Parathyroid adenoma (tissue), 2 donors: ENCODE results near the gene GGA1.

Source experiments
- H2AFZ ChIP-seq: fragments of 300-600 bp; sonication (generic); one replicate; pipeline ENCODE4 v1.7.0; 2017; ENCODE audit warnings: antibody characterized with exemption, mild to moderate bottlenecking
- H3K27ac ChIP-seq: fragments of 300-600 bp; sonication (generic); one replicate; pipeline ENCODE4 v1.7.0; 2017
- H3K27me3 ChIP-seq: fragments of 300-600 bp; sonication (generic); one replicate; pipeline ENCODE4 v1.7.0; 2017; ENCODE audit warnings: low read length; ENCODE audit not compliant: control insufficient read depth, insufficient read depth
- H3K36me3 ChIP-seq: fragments of 300-600 bp; sonication (generic); one replicate; pipeline ENCODE4 v1.7.0; 2017; ENCODE audit warnings: low read length; ENCODE audit not compliant: control insufficient read depth, insufficient read depth
- H3K4me1 ChIP-seq: fragments of 300-600 bp; sonication (generic); one replicate; pipeline ENCODE4 v1.7.0; 2017; ENCODE audit warnings: control low read depth
- H3K4me2 ChIP-seq: fragments of 300-600 bp; sonication (generic); one replicate; pipeline ENCODE4 v1.7.0; 2017; ENCODE audit warnings: low read length
- H3K4me3 ChIP-seq: fragments of 300-600 bp; sonication (generic); one replicate; pipeline ENCODE4 v1.7.0; 2017; ENCODE audit warnings: low read depth, low read length
- H3K79me2 ChIP-seq: fragments of 300-600 bp; sonication (generic); one replicate; pipeline ENCODE4 v1.7.0; 2017; ENCODE audit warnings: control low read depth
- H3K9ac ChIP-seq: fragments of 300-600 bp; sonication (generic); one replicate; pipeline ENCODE4 v1.7.0; 2017; ENCODE audit warnings: mild to moderate bottlenecking
- H3K9me3 ChIP-seq: fragments of 300-600 bp; sonication (generic); one replicate; pipeline ENCODE4 v1.7.0; 2017; ENCODE audit warnings: low read length; ENCODE audit not compliant: control insufficient read depth
- TF ChIP-seq, protein P1 (sequence below): fragments of 300-600 bp; sonication (generic); IDR thresholded peaks from one replicate; pipeline ENCODE4 v1.7.0; 2017; ENCODE audit warnings: antibody characterized with exemption, mild to moderate bottlenecking
- donor health status: primary hyperparathyroidism.

Gene GGA1

DNA sequence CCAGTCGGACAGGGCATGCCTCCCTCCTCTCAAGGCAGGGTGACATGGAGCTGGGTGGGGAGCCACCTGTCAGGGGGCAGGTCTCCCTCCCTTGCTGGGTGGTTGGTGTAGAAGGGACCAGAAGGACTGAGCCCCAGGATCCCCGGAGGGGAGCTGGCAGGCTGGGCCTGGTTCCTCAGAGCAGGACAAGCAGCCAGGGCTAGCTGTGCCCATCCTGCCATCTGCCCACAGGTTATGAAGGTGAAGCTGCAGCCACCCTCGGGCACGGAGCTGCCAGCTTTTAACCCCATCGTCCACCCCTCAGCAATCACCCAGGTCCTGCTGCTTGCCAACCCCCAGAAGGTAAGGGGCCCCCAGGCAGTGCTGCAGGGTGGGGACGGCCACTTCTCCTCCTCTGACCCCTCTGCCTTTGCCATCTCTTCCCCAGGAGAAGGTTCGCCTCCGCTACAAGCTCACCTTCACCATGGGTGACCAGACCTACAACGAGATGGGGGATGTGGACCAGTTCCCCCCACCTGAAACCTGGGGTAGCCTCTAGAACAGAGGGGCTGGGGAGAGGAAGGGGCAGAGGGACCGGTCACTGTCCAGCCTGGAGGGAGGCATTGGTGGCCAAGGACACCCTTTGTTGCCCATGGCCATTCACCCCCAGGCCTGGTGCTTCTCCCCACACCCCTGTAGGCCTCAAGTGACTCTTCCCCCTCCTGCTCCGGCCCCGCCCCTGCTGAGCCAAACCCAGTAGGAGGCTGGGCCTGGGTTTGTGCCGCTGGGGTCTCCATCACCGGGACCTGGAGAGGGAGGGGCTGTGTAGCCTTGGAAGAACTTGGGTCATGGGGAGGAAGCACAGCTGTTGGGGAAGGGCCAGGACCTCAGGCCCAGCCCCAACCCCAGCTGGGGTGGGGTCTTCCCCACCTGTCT is 23.8 kb downstream of the GGA1 start:
- peaks cover 44% of the 10 kb centered on the region for H3K4me1 ChIP-seq
- H3K4me2 ChIP-seq: no peak overlapping the region
- no peak overlapping the region for H3K9ac ChIP-seq
- H2AFZ ChIP-seq: no peak overlapping the region
- TF ChIP-seq, protein P1, sequence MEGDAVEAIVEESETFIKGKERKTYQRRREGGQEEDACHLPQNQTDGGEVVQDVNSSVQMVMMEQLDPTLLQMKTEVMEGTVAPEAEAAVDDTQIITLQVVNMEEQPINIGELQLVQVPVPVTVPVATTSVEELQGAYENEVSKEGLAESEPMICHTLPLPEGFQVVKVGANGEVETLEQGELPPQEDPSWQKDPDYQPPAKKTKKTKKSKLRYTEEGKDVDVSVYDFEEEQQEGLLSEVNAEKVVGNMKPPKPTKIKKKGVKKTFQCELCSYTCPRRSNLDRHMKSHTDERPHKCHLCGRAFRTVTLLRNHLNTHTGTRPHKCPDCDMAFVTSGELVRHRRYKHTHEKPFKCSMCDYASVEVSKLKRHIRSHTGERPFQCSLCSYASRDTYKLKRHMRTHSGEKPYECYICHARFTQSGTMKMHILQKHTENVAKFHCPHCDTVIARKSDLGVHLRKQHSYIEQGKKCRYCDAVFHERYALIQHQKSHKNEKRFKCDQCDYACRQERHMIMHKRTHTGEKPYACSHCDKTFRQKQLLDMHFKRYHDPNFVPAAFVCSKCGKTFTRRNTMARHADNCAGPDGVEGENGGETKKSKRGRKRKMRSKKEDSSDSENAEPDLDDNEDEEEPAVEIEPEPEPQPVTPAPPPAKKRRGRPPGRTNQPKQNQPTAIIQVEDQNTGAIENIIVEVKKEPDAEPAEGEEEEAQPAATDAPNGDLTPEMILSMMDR: no peak
- H3K4me3 ChIP-seq: no peak overlapping the region
- H3K36me3 ChIP-seq: no peaks in the 10 kb centered on the region
- H3K27me3 ChIP-seq: no peaks in the 10 kb centered on the region
- no peaks in the 10 kb centered on the region for H3K79me2 ChIP-seq
- peak overlapping the region; percentile 95 for H3K27ac ChIP-seq
- no peaks in the 10 kb centered on the region for H3K9me3 ChIP-seq

DNA sequence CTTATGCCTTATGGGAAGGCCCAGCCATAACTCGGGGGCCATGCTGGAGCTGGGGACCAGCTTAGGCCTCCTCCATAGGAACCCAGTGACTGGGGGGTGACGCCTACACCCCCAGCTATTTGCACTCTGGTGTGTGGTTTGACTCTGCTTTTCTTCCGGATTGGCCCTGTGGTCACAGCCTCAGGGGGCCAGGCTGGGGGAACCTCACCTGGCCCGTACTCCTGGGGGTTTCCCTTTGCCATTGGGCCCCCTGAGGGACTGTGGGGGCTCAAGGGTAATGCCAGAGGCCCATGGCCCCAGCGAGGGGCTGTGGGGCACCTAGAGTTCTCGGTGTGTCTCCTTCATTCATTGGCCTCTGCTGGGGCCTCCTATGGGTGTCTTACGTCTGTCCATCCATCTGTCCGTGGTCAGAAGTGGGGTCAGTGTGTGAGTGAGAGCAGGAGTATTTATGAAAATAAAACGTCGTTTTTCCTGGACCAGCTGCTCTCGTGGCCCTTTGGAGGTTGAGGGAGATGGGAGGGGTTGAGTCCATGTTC is 24.5 kb downstream of the GGA1 start:
- H3K4me1 ChIP-seq: peaks cover 44% of the 10 kb centered on the region
- no peaks in the 10 kb centered on the region for H3K36me3 ChIP-seq
- no peak overlapping the region for H3K9ac ChIP-seq
- peak overlapping the region; percentile 57 for H2AFZ ChIP-seq
- H3K4me3 ChIP-seq: peak overlapping the region; percentile 2
- no peaks in the 10 kb centered on the region for H3K79me2 ChIP-seq
- H3K27me3 ChIP-seq: no peaks in the 10 kb centered on the region
- peak overlapping the region; percentile 95 for H3K27ac ChIP-seq
- peak overlapping the region; percentile 78 for H3K4me2 ChIP-seq
- TF ChIP-seq, protein P1: no peak
- H3K9me3 ChIP-seq: no peaks in the 10 kb centered on the region

DNA sequence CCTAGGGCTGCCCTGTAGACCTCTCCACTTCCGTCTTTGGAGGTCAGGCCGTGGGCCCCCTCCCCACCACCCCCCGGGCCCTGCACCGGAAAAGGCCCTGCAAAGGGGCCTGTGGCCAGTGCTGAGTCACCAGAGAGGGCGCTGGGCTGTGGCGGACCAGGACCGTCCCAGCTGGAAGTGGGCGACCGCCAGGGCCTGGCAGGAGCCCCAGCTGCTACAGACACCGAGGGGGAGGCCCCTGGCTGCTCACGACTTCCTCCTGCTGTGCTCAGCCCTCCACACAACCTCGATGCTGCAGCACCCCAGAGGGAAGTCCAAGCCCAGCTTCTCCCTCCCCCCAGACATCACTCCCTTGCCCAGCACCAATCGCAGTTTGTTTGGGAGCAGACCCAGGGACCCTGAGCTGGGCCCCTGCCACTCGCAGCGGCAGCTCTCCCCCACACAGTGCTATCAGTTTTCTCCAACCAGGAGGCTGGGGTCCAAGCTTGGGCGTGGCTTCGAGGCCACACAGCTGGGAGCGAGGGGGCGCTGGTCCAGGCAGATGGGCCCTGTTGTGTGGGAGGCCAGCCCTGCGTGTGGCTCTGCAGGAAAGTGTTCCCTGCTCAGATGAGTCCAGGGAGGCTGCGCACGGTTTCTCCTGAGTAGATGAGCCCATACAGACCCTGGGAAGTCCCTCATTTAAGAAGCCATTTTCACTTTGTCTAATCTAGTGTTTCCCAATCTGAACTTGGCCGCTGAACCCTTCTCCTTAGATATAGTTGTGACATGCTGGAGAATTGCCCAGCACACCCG is 25.2 kb downstream of the GGA1 start:
- no peaks in the 10 kb centered on the region for H3K36me3 ChIP-seq
- no peaks in the 10 kb centered on the region for H3K79me2 ChIP-seq
- H3K4me3 ChIP-seq: peak overlapping the region; percentile 45
- no peaks in the 10 kb centered on the region for H3K9me3 ChIP-seq
- H3K4me1 ChIP-seq: peaks cover 47% of the 10 kb centered on the region
- peak overlapping the region; percentile 95 for H3K27ac ChIP-seq
- H3K27me3 ChIP-seq: no peaks in the 10 kb centered on the region
- peak overlapping the region; percentile 78 for H3K4me2 ChIP-seq
- TF ChIP-seq, protein P1: peak; percentile 27
- no peak overlapping the region for H3K9ac ChIP-seq
- peak overlapping the region; percentile 57 for H2AFZ ChIP-seq

DNA sequence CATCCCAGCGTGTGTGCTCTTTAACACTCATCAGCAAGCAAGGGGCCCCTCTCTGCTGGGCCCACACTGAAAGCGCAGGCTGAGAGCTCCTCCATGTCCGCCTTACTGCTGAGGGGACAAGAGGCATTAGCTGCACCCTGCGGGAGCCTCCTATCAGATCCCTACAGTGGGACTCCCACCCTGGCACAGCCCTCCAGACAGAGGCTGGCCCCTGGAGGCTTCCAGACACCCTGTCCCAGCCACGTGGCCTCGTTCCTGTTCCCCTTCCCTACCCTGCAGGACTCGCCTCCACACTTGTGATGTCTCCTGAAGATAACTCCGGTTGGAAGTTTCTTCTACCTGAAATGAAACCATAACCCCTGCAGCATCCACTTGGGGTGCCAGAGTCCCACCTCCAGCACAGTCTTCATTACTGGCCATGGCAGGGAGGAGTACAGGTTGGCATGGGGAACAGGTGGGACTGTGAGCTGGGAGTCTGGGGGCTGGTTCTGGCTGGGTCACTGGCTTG is 25.8 kb downstream of the GGA1 start:
- Histone ChIP-seq H3K36me3 (no peaks in the 10 kb centered on the region), H3K27ac (peak overlapping the region; percentile 95), H3K4me2 (peak overlapping the region; percentile 78), H3K79me2 (no peaks in the 10 kb centered on the region), H3K4me1 (peaks cover 47% of the 10 kb centered on the region), H2AFZ (peak overlapping the region; percentile 57), H3K4me3 (peak overlapping the region; percentile 45), H3K9ac (no peak overlapping the region), H3K9me3 (no peaks in the 10 kb centered on the region), H3K27me3 (no peaks in the 10 kb centered on the region)
- TF ChIP-seq, protein P1: peak; percentile 40
